Astrocyte of the cerebellum (primary cell): ENCODE measurements around the gene SRRM1.
"Not testable (repeated sequence)": the region's sequence is repeated elsewhere in the genome, so short reads cannot be mapped to it uniquely, and the experiment has no call there.

Experiments
- DNase-seq: peaks from one replicate; pipeline ENCODE4 v3.0.0-alpha.2; 2011; ENCODE audit warnings: low read depth
- H3K4me3 ChIP-seq: 2 replicates; pipeline ENCODE4 v1.5.1; 2011; ENCODE audit warnings: mild to moderate bottlenecking, low read depth, low read length, moderate library complexity
- in situ Hi-C: cut with HindIII; loops from 2 replicates; pipeline ENCODE4 v1.10.0; 2017; ENCODE audit warnings: low sequenced_read_pairs
- TF ChIP-seq, protein P1 (sequence below): IDR thresholded peaks from 2 replicates; pipeline ENCODE4 v1.5.1; 2012; ENCODE audit warnings: low read length, low read depth, moderate library complexity, mild to moderate bottlenecking; ENCODE audit errors: missing control alignments

The SRRM1 gene

DNA sequence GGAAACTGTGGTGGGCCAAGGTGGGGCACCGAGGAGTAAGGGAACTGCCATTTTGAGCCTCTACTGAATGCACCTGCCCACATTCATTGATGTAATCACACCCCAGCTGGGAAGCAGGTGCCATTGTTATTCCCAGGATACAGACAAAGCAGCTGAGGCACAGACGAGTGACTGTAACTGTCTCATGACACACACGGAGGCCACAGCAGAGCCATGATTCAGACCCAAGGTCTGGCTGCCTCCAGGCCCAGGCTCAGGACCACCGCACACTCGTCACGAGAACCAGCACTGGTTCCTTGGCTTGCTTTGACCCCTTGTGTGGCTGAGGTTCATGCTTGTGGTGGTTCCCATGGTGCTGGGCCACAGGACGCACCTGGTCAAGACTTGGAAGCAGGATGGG, 56.5 kb downstream of the SRRM1 start:
- no peak for DNase-seq
- in situ Hi-C loops = no loop called here
- no peak overlapping the region for H3K4me3 ChIP-seq
- TF ChIP-seq, protein P1, sequence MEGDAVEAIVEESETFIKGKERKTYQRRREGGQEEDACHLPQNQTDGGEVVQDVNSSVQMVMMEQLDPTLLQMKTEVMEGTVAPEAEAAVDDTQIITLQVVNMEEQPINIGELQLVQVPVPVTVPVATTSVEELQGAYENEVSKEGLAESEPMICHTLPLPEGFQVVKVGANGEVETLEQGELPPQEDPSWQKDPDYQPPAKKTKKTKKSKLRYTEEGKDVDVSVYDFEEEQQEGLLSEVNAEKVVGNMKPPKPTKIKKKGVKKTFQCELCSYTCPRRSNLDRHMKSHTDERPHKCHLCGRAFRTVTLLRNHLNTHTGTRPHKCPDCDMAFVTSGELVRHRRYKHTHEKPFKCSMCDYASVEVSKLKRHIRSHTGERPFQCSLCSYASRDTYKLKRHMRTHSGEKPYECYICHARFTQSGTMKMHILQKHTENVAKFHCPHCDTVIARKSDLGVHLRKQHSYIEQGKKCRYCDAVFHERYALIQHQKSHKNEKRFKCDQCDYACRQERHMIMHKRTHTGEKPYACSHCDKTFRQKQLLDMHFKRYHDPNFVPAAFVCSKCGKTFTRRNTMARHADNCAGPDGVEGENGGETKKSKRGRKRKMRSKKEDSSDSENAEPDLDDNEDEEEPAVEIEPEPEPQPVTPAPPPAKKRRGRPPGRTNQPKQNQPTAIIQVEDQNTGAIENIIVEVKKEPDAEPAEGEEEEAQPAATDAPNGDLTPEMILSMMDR = no peak

DNA sequence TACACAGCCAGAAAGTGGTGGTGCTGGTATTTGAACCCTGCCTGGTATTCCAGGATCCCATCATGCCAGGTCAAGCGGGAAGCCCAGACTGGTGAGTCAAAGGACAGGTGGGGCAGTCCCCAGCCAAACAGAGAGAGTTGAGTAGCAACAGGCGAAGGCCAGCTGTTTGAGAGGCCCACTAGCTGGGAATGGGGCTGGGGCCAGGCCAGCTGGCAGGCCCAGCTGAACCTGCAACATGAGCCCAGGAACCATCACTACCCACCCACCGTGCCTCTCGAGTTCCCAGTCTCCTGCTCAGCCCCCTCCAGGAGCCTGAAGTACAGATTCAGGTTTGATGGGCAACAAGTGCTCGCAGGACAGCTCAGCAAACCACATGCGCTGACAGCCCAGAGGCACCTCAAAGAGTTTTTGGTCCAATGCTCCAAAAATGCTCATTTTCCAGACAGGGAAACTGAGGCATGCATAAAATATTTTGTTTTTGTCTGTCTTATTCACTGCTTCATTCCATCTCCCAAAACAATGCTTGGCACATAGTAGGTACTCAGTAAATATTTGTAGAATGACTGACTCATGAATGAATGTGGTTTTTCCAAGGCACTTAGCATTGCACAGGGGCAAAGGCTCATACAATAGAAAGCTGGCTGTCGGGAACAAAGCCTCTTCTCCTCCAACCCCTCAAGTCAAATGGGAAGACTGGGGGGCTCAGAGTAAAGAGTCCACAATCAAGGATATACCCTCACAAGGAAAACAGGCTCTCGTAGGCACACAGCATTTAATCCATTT, 59.6 kb downstream of the SRRM1 start:
- in situ Hi-C loops = no loop called here
- DNase-seq = peak; percentile 77
- no peak overlapping the region for H3K4me3 ChIP-seq
- TF ChIP-seq, protein P1 = no peak

DNA sequence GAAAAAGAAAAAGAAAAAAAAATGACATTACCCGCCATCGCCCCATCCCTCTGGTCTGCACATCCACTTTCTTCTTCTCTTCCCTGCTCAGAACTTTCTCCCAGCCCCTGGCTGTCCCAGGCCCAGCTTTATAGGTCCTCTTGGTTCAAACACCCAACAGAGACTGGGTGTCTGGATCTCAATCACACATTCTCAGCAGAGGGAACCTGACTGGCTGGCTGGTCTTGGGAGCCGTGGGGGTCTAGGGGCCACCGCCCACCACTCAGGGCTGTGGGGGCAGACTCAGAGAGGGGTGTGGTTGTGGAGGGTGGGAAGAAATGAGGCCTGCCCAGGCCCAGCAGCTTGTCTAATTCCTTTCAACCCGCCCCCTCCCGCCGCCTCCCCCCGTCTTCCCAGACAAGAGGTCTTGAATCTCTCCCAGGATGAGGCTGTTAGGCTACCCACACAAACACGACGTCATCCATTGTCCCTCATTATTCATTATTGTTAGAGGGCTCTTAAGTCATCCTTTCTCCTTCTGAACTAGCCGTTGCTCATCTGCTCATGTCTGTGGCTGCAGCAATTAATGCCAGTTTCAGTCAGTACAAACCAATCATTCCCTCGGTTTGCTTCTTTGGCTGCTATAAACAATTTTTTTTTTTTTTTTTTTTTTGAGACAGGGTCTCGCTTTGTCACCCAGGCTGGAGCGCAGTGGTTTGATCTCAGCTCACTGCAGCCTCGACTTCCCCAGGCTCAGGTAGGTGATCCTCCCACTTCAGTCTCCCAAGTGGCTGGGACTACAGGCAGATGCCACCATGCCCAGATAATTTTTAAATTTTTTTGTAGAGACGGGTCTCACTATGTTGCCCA, 61.5 kb downstream of the SRRM1 start:
- no peak overlapping the region for H3K4me3 ChIP-seq
- no peak for DNase-seq
- TF ChIP-seq, protein P1 = no peak
- in situ Hi-C loops = no loop called here

DNA sequence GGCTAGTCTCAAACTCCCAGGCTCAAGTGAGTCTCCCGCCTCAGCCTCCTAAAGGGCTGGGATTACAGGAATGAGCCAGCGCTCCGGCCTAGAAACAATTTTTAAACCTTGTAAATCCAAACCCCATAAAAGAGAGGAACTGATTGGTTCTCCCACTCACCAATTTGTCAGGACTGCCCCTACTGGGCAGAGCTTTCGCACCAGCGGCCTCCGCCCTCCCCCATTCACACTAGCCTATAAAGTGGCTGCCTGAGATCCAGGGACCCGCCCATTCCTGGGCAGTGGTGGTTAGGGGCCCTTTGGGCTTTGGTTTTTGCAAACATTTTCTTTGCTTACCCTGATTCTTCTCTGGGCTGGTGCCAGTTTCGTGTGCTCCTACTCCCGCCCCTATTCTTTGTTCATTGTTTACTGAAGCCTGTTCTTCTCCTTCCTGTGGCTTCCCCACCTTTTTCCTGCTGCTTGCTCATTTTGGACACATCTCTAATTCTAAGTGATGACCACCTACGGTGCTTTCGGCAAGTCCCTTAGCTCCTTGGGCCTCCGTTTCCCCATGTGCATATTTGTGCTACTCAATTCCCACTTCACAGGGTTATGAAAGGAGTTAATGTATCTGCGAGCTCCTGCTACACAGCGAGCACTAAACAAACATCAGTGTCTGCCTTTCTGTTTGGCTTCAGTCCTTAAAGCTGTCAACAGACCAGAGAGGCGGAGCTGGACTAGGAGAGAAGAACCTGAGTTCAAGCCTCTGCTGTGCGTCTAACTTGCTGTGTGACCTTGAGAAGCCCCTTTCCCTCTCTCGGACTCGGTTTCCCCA, 62.4 kb downstream of the SRRM1 start:
- H3K4me3 ChIP-seq = no peak overlapping the region
- peak; percentile 92 for DNase-seq
- in situ Hi-C loops = no loop called here
- TF ChIP-seq, protein P1 = no peak

DNA sequence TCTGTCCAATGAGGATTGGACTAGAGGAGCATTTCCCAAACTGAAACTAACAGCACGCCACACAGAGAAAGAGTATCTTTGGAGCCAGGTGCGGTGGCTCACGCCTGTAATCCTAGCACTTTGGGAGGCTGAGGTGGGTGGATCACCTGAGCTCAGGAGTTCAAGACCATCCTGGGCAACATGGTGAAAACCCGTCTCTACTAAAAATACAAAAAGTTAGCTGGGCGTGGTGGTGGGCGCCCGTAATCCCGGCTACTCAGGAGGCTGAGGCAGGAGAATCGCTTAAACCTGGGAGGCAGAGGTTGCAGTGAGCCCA, 62.9 kb downstream of the SRRM1 start:
- DNase-seq, in situ Hi-C loops, H3K4me3 ChIP-seq: not testable (repeated sequence)

DNA sequence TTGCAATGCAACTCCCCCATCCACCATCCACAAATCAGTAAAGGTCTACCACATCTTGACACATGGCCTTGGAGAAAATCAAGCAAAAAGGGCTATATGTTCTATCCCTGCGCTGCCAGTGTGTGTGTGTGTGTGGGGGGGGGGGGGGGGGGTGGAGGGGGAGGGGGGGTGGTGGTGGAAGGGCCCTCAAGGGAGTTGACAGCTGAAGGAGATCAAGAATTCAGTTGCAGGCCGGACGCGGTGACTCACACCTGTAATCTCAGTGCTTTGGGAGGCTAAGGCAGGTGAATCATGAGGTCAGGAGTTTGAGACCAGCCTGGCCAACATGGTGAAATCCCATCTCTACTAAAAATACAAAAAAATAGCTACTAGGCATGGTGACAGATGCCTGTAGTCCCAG, 64.6 kb downstream of the SRRM1 start:
- in situ Hi-C loops = no loop called here
- H3K4me3 ChIP-seq = no peak overlapping the region
- TF ChIP-seq, protein P1 = no peak
- DNase-seq = no peak

DNA sequence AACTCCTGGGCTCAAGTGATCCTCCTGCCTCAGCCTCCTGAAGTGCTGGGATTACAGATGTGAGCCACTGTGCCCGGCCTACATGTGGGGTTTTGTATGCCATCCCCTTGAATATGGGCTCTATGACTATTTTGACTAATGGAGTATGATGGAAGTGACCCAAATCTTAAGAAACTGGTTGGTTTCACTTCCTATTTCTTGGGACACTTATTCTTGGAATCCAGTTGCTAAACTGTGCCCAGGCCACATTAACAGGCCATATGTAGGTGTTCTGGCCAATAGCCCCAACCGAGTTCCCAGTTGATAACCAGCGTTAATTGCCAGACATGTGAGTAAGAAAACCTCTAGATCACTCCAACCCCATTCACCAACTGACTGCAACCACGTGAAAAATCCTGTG, 65.8 kb downstream of the SRRM1 start:
- TF ChIP-seq, protein P1 = no peak
- in situ Hi-C loops = no loop called here
- H3K4me3 ChIP-seq = no peak overlapping the region
- no peak for DNase-seq
